Measurements from ENCODE around the gene SEMA4B.

DNA sequence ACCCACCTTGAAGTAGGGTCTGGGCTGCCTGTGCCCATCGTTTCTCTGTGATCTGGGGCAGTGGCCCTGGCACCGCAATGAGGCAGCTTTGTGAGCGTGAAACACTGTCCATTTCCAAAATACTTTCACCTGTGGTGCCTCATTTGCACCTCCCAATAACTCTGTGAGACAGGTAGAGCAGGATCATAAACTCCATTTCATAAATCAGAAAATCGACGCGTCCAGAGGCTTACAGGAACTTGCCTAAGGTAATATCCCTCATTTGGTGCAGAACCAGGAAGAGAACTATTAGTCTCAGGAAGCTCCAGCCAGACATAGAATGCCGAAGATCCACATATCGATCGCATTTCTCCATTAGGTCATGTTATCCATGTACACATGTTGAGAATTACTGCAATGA lies 38.2 kb upstream of the SEMA4B start:
- no peak for TF ChIP-seq POLR2A (IDR thresholded peaks at IDR 0.05)
- TF ChIP-seq, protein P1, sequence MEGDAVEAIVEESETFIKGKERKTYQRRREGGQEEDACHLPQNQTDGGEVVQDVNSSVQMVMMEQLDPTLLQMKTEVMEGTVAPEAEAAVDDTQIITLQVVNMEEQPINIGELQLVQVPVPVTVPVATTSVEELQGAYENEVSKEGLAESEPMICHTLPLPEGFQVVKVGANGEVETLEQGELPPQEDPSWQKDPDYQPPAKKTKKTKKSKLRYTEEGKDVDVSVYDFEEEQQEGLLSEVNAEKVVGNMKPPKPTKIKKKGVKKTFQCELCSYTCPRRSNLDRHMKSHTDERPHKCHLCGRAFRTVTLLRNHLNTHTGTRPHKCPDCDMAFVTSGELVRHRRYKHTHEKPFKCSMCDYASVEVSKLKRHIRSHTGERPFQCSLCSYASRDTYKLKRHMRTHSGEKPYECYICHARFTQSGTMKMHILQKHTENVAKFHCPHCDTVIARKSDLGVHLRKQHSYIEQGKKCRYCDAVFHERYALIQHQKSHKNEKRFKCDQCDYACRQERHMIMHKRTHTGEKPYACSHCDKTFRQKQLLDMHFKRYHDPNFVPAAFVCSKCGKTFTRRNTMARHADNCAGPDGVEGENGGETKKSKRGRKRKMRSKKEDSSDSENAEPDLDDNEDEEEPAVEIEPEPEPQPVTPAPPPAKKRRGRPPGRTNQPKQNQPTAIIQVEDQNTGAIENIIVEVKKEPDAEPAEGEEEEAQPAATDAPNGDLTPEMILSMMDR (IDR thresholded peaks at IDR 0.05) = no peak
